ENCODE data around the gene CDK6.

The CDK6 gene

DNA sequence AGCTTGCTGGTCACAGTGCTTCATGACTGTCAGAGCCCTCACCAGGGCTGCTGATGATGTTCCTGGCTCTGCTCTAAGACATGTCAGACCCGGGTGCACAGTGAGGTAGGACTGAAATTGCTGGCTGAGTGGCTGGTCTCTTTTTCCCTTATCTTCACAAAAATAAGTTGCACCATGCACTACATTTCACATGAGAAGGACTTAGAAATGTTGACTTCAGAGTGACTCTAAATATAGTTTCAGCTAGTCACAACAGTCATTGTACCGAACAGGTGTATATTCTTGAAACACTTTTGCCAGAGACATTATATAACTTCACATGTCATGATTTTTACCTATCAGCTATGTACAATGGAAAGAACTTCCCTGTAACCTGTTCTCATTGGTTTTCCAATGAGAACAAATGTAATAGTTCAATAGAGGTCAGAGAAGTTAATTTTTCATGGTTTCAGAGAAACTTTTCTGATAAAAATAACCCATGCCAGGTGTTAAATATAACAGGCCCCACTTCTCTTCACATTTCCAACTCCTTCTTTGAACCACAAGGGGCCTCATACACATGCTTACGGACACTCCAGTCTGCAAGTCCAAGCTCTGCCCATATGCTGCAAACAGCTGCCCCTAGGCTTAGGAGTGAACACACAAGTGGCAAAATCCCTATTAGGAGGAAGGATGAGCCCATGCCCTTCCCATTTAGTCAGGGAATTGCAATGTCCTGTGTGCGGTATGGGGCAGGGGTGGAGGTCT is 115.6 kb downstream of the CDK6 start:
- Mint-ChIP-seq H3K4me1 (ENCODE audit: low read depth) (peaks cover 48% of the 10 kb centered on the region), H3K36me3 (peaks cover 37% of the 10 kb centered on the region), H3K4me3 (no peak overlapping the region), H3K9me3 (ENCODE audit: low read depth) (no peaks in the 10 kb centered on the region), H3K27ac (no peak overlapping the region), H3K27me3 (no peaks in the 10 kb centered on the region)

- peak overlapping the region; percentile 96 for H3K27ac Mint-ChIP-seq
- no peaks in the 10 kb centered on the region for H3K9me3 Mint-ChIP-seq (ENCODE audit: low read depth)
- no peaks in the 10 kb centered on the region for H3K27me3 Mint-ChIP-seq
- H3K36me3 Mint-ChIP-seq: peaks cover 33% of the 10 kb centered on the region
- peaks cover 49% of the 10 kb centered on the region for H3K4me1 Mint-ChIP-seq (ENCODE audit: low read depth)
- peak overlapping the region; percentile 86 for H3K4me3 Mint-ChIP-seq
Observed at GRCh38 chr7:92717993-92718716, 118.2 kb downstream of the CDK6 start.

GRCh38 chr7:92717623-92717992 is 118.8 kb downstream of the CDK6 start:
- Mint-ChIP-seq H3K27ac (peak overlapping the region; percentile 96), H3K4me3 (peak overlapping the region; percentile 86), H3K4me1 (ENCODE audit: low read depth) (peaks cover 47% of the 10 kb centered on the region), H3K36me3 (peaks cover 32% of the 10 kb centered on the region), H3K27me3 (no peaks in the 10 kb centered on the region), H3K9me3 (ENCODE audit: low read depth) (no peaks in the 10 kb centered on the region)

- Mint-ChIP-seq H3K9me3 (ENCODE audit: low read depth) (no peaks in the 10 kb centered on the region), H3K4me3 (no peak overlapping the region), H3K4me1 (ENCODE audit: low read depth) (peaks cover 45% of the 10 kb centered on the region), H3K27me3 (no peaks in the 10 kb centered on the region), H3K36me3 (peaks cover 28% of the 10 kb centered on the region), H3K27ac (peak overlapping the region; percentile 96)
Observed at GRCh38 chr7:92716825-92717580, 119.4 kb downstream of the CDK6 start.

- Mint-ChIP-seq H3K27me3 (no peaks in the 10 kb centered on the region), H3K4me1 (ENCODE audit: low read depth) (peaks cover 45% of the 10 kb centered on the region), H3K36me3 (peaks cover 27% of the 10 kb centered on the region), H3K9me3 (ENCODE audit: low read depth) (no peaks in the 10 kb centered on the region), H3K4me3 (no peak overlapping the region), H3K27ac (no peak overlapping the region)
Observed at GRCh38 chr7:92715963-92716362, 120.4 kb downstream of the CDK6 start.

DNA sequence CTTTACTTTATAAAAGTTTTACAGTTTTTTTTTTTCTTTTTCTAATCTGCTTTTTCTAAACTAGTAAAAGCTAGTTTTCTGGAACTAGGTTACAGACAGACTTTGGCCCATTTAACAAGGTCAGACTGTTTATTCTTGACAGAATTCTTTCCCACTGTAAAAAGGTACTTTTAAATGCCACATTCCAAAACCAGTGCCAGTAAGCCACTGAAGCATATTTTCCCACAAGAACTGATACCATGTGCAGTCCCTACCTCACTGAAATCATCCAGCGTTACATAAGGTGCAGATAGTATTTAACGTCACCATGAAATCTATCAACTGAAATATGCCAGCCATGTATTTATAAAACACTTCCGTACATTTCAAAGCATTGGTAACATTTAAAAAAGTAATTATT is 121.6 kb downstream of the CDK6 start:
- Mint-ChIP-seq H3K4me3 (no peak overlapping the region), H3K4me1 (ENCODE audit: low read depth) (peaks cover 40% of the 10 kb centered on the region), H3K36me3 (peaks cover 22% of the 10 kb centered on the region), H3K27ac (no peak overlapping the region), H3K9me3 (ENCODE audit: low read depth) (no peaks in the 10 kb centered on the region), H3K27me3 (no peaks in the 10 kb centered on the region)

- H3K27ac Mint-ChIP-seq: peak overlapping the region; percentile 7
- H3K9me3 Mint-ChIP-seq (ENCODE audit: low read depth): no peaks in the 10 kb centered on the region
- H3K4me3 Mint-ChIP-seq: no peak overlapping the region
- H3K36me3 Mint-ChIP-seq: peaks cover 24% of the 10 kb centered on the region
- H3K4me1 Mint-ChIP-seq (ENCODE audit: low read depth): peaks cover 37% of the 10 kb centered on the region
- no peaks in the 10 kb centered on the region for H3K27me3 Mint-ChIP-seq
Observed at GRCh38 chr7:92714280-92714679, 122.1 kb downstream of the CDK6 start.

GRCh38 chr7:92709912-92710311 is 126.5 kb downstream of the CDK6 start:
- Mint-ChIP-seq H3K4me3 (no peak overlapping the region), H3K9me3 (ENCODE audit: low read depth) (no peaks in the 10 kb centered on the region), H3K4me1 (ENCODE audit: low read depth) (peaks cover 38% of the 10 kb centered on the region), H3K27me3 (no peaks in the 10 kb centered on the region), H3K36me3 (peaks cover 22% of the 10 kb centered on the region), H3K27ac (no peak overlapping the region)

- H3K27ac Mint-ChIP-seq: peak overlapping the region; percentile 66
- H3K36me3 Mint-ChIP-seq: peaks cover 20% of the 10 kb centered on the region
- H3K4me3 Mint-ChIP-seq: no peak overlapping the region
- no peaks in the 10 kb centered on the region for H3K9me3 Mint-ChIP-seq (ENCODE audit: low read depth)
- H3K4me1 Mint-ChIP-seq (ENCODE audit: low read depth): peaks cover 35% of the 10 kb centered on the region
- no peaks in the 10 kb centered on the region for H3K27me3 Mint-ChIP-seq
Observed at GRCh38 chr7:92709150-92709549, 127.2 kb downstream of the CDK6 start.

GRCh38 chr7:92708111-92709042 is 128.0 kb downstream of the CDK6 start:
- Mint-ChIP-seq H3K27me3 (no peaks in the 10 kb centered on the region), H3K27ac (peak overlapping the region; percentile 85), H3K4me1 (ENCODE audit: low read depth) (peaks cover 31% of the 10 kb centered on the region), H3K4me3 (no peak overlapping the region), H3K9me3 (ENCODE audit: low read depth) (no peaks in the 10 kb centered on the region), H3K36me3 (peaks cover 20% of the 10 kb centered on the region)

GRCh38 chr7:92707435-92707834 is 128.9 kb downstream of the CDK6 start:
- H3K27me3 Mint-ChIP-seq: no peaks in the 10 kb centered on the region
- no peaks in the 10 kb centered on the region for H3K9me3 Mint-ChIP-seq (ENCODE audit: low read depth)
- H3K4me1 Mint-ChIP-seq (ENCODE audit: low read depth): peaks cover 31% of the 10 kb centered on the region
- H3K4me3 Mint-ChIP-seq: no peak overlapping the region
- H3K36me3 Mint-ChIP-seq: peaks cover 21% of the 10 kb centered on the region
- peak overlapping the region; percentile 85 for H3K27ac Mint-ChIP-seq

DNA sequence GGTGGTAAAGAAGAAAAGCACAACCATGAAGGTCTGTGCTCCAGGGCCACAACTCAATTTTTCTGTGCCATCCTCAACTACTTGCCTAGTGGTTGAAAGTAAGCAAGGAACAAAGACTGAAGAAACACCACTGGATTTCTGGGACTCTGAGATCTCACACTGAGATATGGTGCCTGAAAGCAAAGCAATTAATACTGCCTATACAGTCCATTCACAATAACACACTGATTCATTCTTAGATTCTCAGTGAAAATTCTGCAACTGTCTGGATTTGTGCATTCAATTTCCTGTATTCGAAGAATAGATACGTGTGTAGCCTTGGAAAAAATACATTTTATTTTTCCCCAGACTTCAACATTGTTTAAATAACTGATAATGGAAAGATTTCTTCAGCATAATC is 129.8 kb downstream of the CDK6 start:
- peaks cover 24% of the 10 kb centered on the region for H3K36me3 Mint-ChIP-seq

GRCh38 chr7:92705831-92706230 is 130.5 kb downstream of the CDK6 start:
- H3K27ac Mint-ChIP-seq: peak overlapping the region; percentile 87

More for the DNA sequence above, 129.8 kb downstream of the CDK6 start:
- H3K27me3 Mint-ChIP-seq: no peaks in the 10 kb centered on the region
- no peak overlapping the region for H3K4me3 Mint-ChIP-seq
- H3K4me1 Mint-ChIP-seq (ENCODE audit: low read depth): peaks cover 34% of the 10 kb centered on the region
- H3K9me3 Mint-ChIP-seq (ENCODE audit: low read depth): no peaks in the 10 kb centered on the region
- peak overlapping the region; percentile 87 for H3K27ac Mint-ChIP-seq

GRCh38 chr7:92704858-92705257 is 131.5 kb downstream of the CDK6 start:
- no peak overlapping the region for H3K4me3 Mint-ChIP-seq
- no peaks in the 10 kb centered on the region for H3K27me3 Mint-ChIP-seq
- H3K9me3 Mint-ChIP-seq (ENCODE audit: low read depth): no peaks in the 10 kb centered on the region
- peaks cover 24% of the 10 kb centered on the region for H3K36me3 Mint-ChIP-seq
- H3K4me1 Mint-ChIP-seq (ENCODE audit: low read depth): peaks cover 37% of the 10 kb centered on the region
- no peak overlapping the region for H3K27ac Mint-ChIP-seq

More at GRCh38 chr7:92705831-92706230, 130.5 kb downstream of the CDK6 start:
- Mint-ChIP-seq H3K9me3 (ENCODE audit: low read depth) (no peaks in the 10 kb centered on the region), H3K4me1 (ENCODE audit: low read depth) (peaks cover 34% of the 10 kb centered on the region), H3K27me3 (no peaks in the 10 kb centered on the region), H3K36me3 (peaks cover 24% of the 10 kb centered on the region), H3K4me3 (no peak overlapping the region)

Measured in activated naive CD8-positive, alpha-beta T cell (primary cell).